Upper lobe of left lung (tissue), 4 donors: ENCODE data around the gene SRRM5.

Experiments used
- CTCF ChIP-seq, 6 experiments: fragments of 450-650 bp in 4 of 6; fragments of 200-600 bp in 2 of 6; sonication (generic) in 2 of 6; IDR thresholded peaks; one replicate each; pipeline ENCODE4 v1.5.1; 2016 to 2019; ENCODE audit warnings: antibody characterized with exemption in 6 of 6
- EP300 ChIP-seq, 4 donors: sonication (generic); formaldehyde crosslinking; IDR thresholded peaks; one replicate each; pipeline ENCODE4 v1.5.1; 2017; ENCODE audit warnings: antibody characterized with exemption in 4 of 4, control low read depth in 2 of 4
- POLR2A ChIP-seq, 4 donors: fragments of 450-650 bp; IDR thresholded peaks; one replicate each; pipeline ENCODE4 v1.5.1; 2016 to 2017; ENCODE audit warnings: antibody characterized with exemption in 4 of 4, mild to moderate bottlenecking in 2 of 4
- POLR2AphosphoS5 ChIP-seq, 2 donors: sonication (generic); formaldehyde crosslinking; IDR thresholded peaks; one replicate each; pipeline ENCODE4 v1.5.1; 2017; ENCODE audit warnings: antibody characterized with exemption in 2 of 2

GRCh38 chr19:43636121-43636683 lies 24.3 kb downstream of the SRRM5 start:
- no peak for TF ChIP-seq CTCF (IDR thresholded peaks at IDR 0.05)
- no peak for TF ChIP-seq POLR2A (IDR thresholded peaks at IDR 0.05)
- TF ChIP-seq POLR2AphosphoS5 (IDR thresholded peaks at IDR 0.05), result no peak
- TF ChIP-seq EP300 (IDR thresholded peaks at IDR 0.05), result no peak
